ENCODE data around the gene TCF7. TPM values are rescaled to one million over a fixed set of nuclear protein-coding genes. Genes with fewer than 3 reads are reported as not detected.

Gene TCF7
- polyA plus RNA-seq, 1 experiment, result 2.1 TPM

DNA sequence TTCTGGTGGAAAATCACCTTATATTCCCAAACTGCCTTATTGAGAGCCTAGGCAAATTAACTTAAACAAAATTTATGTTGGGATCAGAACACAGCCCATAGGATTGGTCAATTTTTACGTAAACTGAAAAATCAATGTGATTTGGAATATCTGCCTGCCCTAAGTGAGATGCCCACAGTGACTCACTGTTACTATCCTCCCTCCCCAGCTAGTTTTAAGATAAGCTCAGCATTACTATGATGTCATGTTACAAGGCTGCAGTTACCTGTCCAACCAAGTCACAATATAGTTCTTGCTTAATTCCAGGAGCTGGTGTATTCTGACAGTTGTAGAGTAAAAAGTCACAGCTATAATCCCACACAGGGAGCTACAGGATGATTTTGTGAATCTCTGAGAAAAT is 39.2 kb downstream of the TCF7 start:
- POLR2A ChIA-PET, result interaction anchor here (2.1 kb wide), 1 partner anchor 23 kb away, joined by 7 read pairs; the partner anchor contains the start of gene SKP1
- CTCF ChIA-PET, result interaction anchor here (2.1 to 3.0 kb wide), 3 partner anchors 11 to 114 kb away, joined by 5 to 25 read pairs (median 21); no protein-coding TSS in a partner anchor
- no peaks in the 10 kb centered on the region for H3K9me3 ChIP-seq (ENCODE audit: control insufficient read depth, insufficient read depth, low read length)
- TF ChIP-seq, protein P1, sequence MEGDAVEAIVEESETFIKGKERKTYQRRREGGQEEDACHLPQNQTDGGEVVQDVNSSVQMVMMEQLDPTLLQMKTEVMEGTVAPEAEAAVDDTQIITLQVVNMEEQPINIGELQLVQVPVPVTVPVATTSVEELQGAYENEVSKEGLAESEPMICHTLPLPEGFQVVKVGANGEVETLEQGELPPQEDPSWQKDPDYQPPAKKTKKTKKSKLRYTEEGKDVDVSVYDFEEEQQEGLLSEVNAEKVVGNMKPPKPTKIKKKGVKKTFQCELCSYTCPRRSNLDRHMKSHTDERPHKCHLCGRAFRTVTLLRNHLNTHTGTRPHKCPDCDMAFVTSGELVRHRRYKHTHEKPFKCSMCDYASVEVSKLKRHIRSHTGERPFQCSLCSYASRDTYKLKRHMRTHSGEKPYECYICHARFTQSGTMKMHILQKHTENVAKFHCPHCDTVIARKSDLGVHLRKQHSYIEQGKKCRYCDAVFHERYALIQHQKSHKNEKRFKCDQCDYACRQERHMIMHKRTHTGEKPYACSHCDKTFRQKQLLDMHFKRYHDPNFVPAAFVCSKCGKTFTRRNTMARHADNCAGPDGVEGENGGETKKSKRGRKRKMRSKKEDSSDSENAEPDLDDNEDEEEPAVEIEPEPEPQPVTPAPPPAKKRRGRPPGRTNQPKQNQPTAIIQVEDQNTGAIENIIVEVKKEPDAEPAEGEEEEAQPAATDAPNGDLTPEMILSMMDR (IDR thresholded peaks at IDR 0.05; ENCODE audit: low read depth, low read length), result no peak
- no peak overlapping the region for H3K27ac ChIP-seq (ENCODE audit: low read depth, low read length)
- H3K27me3 ChIP-seq (ENCODE audit: control insufficient read depth, insufficient read depth, low read length), result no peaks in the 10 kb centered on the region
- no peak overlapping the region for H3K4me3 ChIP-seq (ENCODE audit: low read depth, low read length)
- DNase-seq (ENCODE audit: low read depth, low spot score), result no peak

DNA sequence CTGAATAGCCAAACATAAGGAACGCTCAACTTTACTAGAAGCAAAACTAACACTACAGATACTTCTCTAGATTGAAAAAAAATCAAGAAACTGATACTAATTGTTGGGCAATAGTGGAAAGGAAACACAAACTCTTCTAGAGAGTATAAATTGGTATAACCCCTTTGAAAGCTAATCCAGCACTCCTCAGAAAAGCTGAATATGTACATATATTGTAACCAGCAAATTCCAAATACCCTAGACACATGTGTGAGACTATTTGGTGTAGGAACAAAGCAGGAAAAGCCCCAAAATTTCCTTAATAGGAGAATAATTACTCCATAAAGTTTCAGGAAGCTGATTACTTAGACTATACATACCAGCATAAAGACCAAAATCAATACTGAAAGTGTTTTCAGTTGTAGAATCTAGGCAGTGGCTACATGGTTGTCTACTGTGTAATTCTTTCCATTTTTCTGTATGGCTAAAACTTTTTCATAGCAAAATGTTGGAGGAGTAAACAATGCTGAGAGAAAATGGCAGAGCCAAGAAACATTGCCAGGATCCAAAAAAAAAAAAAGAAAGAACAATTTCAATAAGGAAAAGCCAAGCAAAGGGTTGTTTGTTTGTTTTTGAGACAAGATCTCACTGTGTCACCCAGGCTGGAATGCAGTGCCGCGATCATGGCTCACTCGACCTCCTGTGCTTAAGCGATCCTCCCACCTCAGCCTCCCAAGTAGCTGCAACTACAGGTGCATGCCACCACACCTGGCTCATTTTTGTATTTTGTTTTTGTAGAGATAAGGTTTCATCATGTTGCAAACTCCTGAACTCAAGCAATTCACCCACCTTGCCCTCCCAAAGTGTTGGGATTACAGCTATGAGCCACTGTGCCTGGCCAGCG is 47.3 kb downstream of the TCF7 start:
- TF ChIP-seq, protein P1 (IDR thresholded peaks at IDR 0.05; ENCODE audit: low read depth, low read length), result no peak
- H3K27me3 ChIP-seq (ENCODE audit: control insufficient read depth, insufficient read depth, low read length), result no peaks in the 10 kb centered on the region
- no peak for DNase-seq (ENCODE audit: low read depth, low spot score)
- no peak overlapping the region for H3K4me3 ChIP-seq (ENCODE audit: low read depth, low read length)
- H3K9me3 ChIP-seq (ENCODE audit: control insufficient read depth, insufficient read depth, low read length), result no peaks in the 10 kb centered on the region
- ChIA-PET CTCF (interaction anchor here (0.6 to 1.9 kb wide), 4 partner anchors 7 to 128 kb away, joined by 3 to 7 read pairs (median 5); no protein-coding TSS in a partner anchor), POLR2A (interaction anchor here (1.6 kb wide), 2 partner anchors 14 to 15 kb away, joined by 3 to 6 read pairs; partner anchors contain the start of gene SKP1)
- H3K27ac ChIP-seq (ENCODE audit: low read depth, low read length), result no peak overlapping the region

DNA sequence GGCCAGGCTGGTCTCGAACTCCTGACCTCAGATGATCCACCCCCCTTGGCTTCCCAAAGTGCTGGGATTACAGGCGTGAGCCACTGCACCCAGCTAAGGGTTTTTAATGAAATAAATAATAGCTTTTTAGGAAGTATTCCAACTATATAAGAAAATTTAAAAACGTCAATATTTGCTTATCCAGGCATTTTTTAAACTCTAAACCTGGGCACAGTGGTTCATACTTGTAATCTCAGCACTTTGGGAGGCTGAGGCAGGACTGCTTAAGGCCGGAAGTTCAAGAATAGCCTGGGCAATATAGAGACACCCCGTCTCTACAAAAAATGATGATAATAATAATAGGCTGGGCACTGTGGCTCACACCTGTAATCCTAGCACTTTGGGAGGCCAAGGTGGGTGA is 48.1 kb downstream of the TCF7 start:
- Histone ChIP-seq H3K4me3 (ENCODE audit: low read depth, low read length) (no peak overlapping the region), H3K27ac (ENCODE audit: low read depth, low read length) (no peak overlapping the region), H3K9me3 (ENCODE audit: control insufficient read depth, insufficient read depth, low read length) (no peaks in the 10 kb centered on the region), H3K27me3 (ENCODE audit: control insufficient read depth, insufficient read depth, low read length) (no peaks in the 10 kb centered on the region)
- POLR2A ChIA-PET, result interaction anchor here (1.6 kb wide), 1 partner anchor 13 kb away, joined by 3 read pairs; no protein-coding TSS in a partner anchor
- TF ChIP-seq, protein P1 (IDR thresholded peaks at IDR 0.05; ENCODE audit: low read depth, low read length), result no peak
- CTCF ChIA-PET, result interaction anchor here (0.6 to 1.9 kb wide), 3 partner anchors 8 to 123 kb away, joined by 3 to 5 read pairs (median 5); no protein-coding TSS in a partner anchor
- no peak for DNase-seq (ENCODE audit: low read depth, low spot score)

DNA sequence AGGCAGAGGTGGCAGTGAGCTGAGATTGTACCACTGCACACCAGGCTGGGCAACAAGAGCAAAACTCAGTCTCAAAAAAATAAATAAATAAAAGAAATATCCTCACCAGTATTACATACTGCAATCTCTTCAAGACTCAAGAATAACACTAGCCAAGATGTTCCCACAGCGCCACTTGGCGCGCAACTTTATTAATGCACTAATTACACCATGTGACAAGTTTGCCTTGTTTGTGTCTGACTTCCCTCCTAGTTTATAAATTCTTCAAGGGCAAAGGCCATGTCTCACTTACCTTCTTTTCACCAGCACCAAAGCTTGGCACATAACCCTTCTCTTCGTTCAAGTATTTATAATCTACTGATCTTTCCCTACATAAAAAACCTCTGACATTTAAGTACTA is 57.5 kb downstream of the TCF7 start:
- TF ChIP-seq, protein P1 (IDR thresholded peaks at IDR 0.05; ENCODE audit: low read depth, low read length), result no peak
- no peaks in the 10 kb centered on the region; the same call in 1 of the 2 replicates for H3K9me3 ChIP-seq (ENCODE audit: control insufficient read depth, insufficient read depth, low read length)
- no peak for DNase-seq (ENCODE audit: low read depth, low spot score)
- no peak overlapping the region for H3K27ac ChIP-seq (ENCODE audit: low read depth, low read length)
- ChIA-PET CTCF (interaction anchor here (0.6 to 4.3 kb wide), 3 partner anchors 12 to 447 kb away, joined by 3 to 17 read pairs (median 3); no protein-coding TSS in a partner anchor), POLR2A (no interaction called here)
- H3K4me3 ChIP-seq (ENCODE audit: low read depth, low read length), result no peak overlapping the region
- H3K27me3 ChIP-seq (ENCODE audit: control insufficient read depth, insufficient read depth, low read length), result no peaks in the 10 kb centered on the region
